NCI-H524 (cell line): ENCODE data around the gene ANKRD11.
A peak's percentile ranks its signal among the peaks of the same experiment; 100 is the strongest.
"Not testable (repeated sequence)": the region's sequence is repeated elsewhere in the genome, so short reads cannot be mapped to it uniquely, and the experiment has no call there.

Experiments
- DNase-seq, 2 experiments: peaks; one replicate each; lab custom pipeline; 2025; lab: John Stamatoyannopoulos, UW

Gene ANKRD11

GRCh38 chr16:89478576-89479221 is 11.7 kb downstream of the ANKRD11 start:
- no peak for DNase-seq

GRCh38 chr16:89476811-89477261 is 13.5 kb downstream of the ANKRD11 start:
- no peak for DNase-seq

DNA sequence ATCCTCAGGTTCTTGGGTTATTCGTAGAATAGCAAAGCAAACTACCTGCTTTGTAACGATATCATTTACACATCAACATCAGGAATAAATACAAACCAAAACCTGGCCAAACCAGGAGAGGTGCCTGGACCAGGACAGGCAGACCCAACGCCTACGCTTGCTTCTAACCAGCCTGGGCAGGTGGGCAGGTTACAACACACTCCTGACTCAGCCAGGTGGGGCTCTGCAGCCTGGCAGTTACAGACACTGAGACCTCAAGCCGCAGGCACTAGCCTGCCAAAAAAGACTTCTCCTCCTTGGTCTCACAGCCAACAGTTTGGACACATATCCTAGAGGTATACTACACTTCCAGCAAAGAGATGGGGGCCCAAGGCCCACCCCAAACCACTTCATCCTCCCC is 14.0 kb downstream of the ANKRD11 start:
- no peak for DNase-seq

GRCh38 chr16:89475144-89475543 is 15.2 kb downstream of the ANKRD11 start:
- peak in 1 of 2 experiments; percentile 23 for DNase-seq

GRCh38 chr16:89473791-89474414 is 16.5 kb downstream of the ANKRD11 start:
- no peak for DNase-seq

DNA sequence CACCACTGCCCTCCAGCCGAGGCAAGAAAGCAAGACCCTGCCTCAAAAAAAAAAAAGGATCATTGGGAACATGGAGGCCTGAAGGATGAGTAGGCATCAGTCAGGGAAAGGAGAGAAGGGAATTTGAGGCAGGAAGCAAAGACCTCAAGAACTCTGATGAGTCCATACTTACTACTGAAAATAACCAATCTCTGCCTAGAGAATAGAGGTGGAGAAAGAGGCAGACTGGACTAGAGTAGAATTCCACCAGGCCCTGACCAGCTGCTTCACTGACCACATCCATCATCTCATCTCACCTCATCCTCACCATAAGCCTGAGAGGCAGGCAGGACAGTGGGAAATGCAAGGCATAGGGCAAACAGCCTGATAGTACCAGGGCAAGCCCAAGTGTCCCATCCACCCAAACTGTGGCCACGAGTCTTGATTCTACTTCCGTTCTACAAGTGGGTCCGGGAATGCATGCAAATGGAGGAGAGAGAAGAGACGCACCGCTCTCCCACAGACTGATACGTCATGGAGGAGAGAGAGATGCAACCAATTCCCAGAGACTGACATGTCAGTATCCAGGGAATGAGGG is 17.1 kb downstream of the ANKRD11 start:
- no peak for DNase-seq

DNA sequence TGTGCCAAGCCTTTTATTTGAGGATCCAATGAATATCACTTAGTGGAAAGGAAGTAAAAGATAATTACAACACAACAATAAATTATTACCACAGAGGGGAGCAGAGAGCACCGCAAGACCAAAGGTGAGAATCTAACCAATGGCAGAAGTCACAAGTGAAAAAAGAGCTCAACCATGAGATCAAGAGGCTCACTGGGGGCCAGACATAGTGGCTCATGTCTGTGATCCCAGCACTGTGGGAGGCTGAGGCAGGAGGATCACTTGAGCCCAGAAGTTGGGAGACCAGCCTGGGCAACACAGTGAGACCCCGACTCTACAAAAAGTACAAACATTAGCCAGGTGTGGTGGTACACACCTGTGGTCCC is 17.7 kb downstream of the ANKRD11 start:
- DNase-seq, result no peak

- no peak for DNase-seq
Observed at GRCh38 chr16:89467382-89467781, 23.0 kb downstream of the ANKRD11 start.

- no peak for DNase-seq
Observed at GRCh38 chr16:89466920-89467319, 23.4 kb downstream of the ANKRD11 start.

DNA sequence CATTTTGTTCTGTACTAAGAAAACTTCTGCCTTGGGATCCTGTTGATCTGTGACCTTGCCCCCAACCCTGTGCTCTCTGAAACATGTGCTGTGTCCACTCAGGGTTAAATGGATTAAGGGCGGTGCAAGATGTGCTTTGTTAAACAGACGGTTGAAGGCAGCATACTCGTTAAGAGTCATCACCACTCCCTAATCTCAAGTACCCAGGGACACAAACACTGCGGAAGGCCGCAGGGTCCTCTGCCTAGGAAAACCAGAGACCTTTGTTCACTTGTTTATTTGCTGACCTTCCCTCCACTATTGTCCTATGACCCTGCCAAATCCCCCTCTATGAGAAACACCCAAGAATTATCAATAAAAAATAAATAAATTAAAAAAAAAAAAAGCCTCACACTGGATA is 27.0 kb downstream of the ANKRD11 start:
- not testable (repeated sequence) for DNase-seq

- DNase-seq, result not testable (repeated sequence)
Observed at GRCh38 chr16:89462639-89463038, 27.7 kb downstream of the ANKRD11 start.

DNA sequence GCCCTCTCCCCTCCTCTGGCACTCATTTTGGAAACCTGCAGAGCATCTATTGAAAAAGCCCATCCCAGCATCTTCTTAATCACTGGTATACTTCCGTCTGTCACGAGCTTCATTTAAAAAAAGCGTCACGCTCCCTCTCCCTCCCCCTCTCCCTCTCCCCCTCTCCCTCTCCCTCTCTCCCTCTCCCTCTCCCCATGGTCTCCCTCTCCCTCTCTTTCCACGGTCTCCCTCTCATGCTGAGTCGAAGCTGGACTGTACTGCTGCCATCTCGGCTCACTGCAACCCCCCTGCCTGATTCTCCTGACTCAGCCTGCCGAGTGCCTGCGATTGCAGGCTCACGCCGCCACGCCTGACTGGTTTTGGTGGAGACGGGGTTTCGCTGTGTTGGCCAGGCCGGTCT is 28.5 kb downstream of the ANKRD11 start:
- DNase-seq, result not testable (repeated sequence)

DNA sequence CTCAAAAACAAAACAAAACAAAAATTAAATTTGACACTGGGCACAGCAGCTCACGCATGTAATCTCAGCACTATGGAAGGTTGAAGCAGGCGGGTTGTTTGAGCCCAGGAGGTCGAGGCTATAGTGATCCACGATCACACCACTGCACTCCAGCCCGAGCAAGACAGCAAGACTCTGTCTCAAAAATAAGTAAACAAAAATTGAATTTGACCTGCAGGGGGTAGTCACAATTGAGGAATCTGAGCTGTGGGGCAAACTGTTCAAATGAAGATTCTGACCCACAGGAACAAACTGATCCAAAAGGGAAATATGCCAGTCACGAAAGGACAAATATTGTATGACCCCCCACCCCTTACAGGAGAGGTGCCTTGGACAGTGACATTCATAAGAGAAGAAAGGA is 29.8 kb downstream of the ANKRD11 start:
- no peak for DNase-seq

GRCh38 chr16:89458967-89459366 is 31.4 kb downstream of the ANKRD11 start:
- no peak for DNase-seq

- no peak for DNase-seq
Observed at GRCh38 chr16:89458551-89458950, 31.8 kb downstream of the ANKRD11 start.

- no peak for DNase-seq
Observed at GRCh38 chr16:89456419-89456959, 33.9 kb downstream of the ANKRD11 start.

- no peak for DNase-seq
Observed at GRCh38 chr16:89455692-89456091, 34.7 kb downstream of the ANKRD11 start.

GRCh38 chr16:89455178-89455577 is 35.2 kb downstream of the ANKRD11 start:
- no peak for DNase-seq

GRCh38 chr16:89454378-89455125 is 35.8 kb downstream of the ANKRD11 start:
- not testable (repeated sequence) for DNase-seq

GRCh38 chr16:89453501-89454321 is 36.6 kb downstream of the ANKRD11 start:
- DNase-seq, result peak in 1 of 2 experiments; percentile 49

- no peak for DNase-seq
Observed at GRCh38 chr16:89452925-89453324, 37.4 kb downstream of the ANKRD11 start.

DNA sequence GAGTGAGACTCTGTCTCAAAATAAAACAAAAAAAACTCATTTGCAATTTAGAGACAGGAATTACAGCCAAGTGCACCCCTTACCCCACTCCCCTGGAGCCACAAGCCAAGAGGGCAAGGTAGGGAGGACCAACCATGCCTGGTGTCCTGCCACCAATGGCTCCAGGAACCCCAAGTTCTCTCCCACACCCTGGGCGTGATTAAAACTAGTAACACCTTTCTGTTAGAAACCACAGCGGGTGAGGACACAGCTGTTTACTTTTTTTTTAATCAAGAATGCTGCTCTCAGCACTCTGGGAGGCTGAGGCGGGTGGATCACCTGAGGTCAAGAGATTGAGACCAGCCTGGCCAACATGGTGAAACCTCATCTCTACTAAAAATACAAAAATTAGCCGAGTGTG is 38.1 kb downstream of the ANKRD11 start:
- DNase-seq, result no peak
